HG03139 (cell line): ENCODE measurements around the gene SLC26A8.
"Not testable (repeated sequence)": the region's sequence is repeated elsewhere in the genome, so short reads cannot be mapped to it uniquely, and the experiment has no call there.

Source experiments
- ATAC-seq: cut with Tn5 transposase; IDR thresholded peaks from one replicate; pipeline ENCODE4 v1.9.1; 2021; ENCODE audit not compliant: unreplicated experiment

SLC26A8 gene

GRCh38 chr6:35948725-35949124 is 75.7 kb downstream of the SLC26A8 start:
- ATAC-seq = no peak

DNA sequence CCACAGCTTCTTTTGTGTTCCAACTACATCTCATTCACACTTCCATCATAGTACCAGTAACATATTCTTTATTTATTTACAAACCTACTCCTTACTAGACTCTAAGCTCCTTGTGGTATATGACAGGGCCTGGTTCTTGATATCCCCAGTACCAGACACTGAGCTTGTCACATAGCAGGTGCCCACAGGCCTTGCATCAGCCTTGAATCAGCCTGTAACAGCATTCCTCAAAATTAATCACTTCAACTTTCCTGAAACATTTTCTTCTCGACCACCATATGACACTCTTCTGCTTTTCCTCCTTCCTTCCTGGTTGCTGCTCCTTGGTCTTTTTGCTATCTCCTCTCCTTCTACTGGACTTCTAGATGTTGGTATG is 78.8 kb downstream of the SLC26A8 start:
- ATAC-seq = no peak

DNA sequence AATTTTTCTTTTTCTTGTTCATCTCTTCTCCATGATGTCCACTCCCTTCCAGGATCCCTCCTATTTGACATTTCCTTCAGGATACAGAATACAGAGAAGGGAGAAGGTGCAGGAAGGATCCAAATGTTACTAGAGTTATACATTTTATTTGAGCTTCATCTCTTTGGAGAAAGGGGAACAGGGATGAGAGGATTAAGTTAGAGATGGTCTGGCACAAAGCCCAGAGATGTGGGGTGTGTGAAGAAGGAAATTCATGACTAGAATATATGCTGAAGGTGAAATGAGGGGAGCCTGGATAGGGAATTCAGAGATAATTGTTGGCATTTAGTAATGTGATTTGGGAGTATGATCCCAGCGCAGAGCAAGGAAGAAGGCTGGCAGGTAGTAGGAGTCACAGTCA is 81.1 kb downstream of the SLC26A8 start:
- ATAC-seq = no peak

DNA sequence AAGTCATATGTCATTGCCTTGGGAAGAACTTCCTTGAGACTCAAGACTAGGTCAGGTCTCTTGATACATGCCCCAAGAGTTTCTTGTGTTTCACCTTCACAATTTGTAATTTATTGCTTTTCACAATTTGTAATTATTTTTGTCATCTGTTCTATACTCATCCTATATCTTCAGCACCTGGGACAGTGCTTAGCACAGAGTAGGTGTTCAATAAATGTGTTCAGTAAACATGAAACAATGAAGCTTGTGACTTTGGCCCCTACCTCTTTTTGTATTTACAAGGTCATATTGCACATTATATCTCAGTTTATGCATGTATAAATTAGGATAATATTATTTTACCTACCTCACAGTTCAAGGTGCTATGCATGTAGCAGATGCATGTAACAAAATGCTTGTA is 82.1 kb downstream of the SLC26A8 start:
- no peak for ATAC-seq

- ATAC-seq = not testable (repeated sequence)
Measured at GRCh38 chr6:35941170-35941569, 83.3 kb downstream of the SLC26A8 start.

DNA sequence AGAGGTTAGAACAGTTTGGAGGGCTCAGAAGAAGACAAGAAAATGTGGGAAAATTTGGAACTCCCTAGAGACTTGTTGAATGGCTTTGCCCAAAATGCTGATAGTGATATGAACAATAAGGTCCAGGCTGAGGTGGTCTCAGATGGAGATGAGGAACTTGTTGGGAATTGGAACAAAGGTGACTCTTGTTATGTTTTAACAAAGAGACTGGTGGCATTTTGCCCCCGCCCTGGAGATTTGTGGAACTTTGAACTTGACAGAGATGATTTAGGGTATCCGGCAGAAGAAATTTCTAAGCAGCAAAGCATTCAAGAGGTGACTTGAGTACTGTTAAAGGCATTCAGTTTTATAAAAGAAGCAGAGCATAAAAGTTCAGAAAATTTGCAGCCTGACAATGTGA is 84.4 kb downstream of the SLC26A8 start:
- ATAC-seq = not testable (repeated sequence)

- ATAC-seq = not testable (repeated sequence)
Measured at GRCh38 chr6:35939259-35939658, 85.2 kb downstream of the SLC26A8 start.

GRCh38 chr6:35936681-35937359 is 87.6 kb downstream of the SLC26A8 start:
- no peak for ATAC-seq

- no peak for ATAC-seq
Measured at GRCh38 chr6:35935469-35935868, 89.0 kb downstream of the SLC26A8 start.

- no peak for ATAC-seq
Measured at GRCh38 chr6:35933844-35934243, 90.6 kb downstream of the SLC26A8 start.

DNA sequence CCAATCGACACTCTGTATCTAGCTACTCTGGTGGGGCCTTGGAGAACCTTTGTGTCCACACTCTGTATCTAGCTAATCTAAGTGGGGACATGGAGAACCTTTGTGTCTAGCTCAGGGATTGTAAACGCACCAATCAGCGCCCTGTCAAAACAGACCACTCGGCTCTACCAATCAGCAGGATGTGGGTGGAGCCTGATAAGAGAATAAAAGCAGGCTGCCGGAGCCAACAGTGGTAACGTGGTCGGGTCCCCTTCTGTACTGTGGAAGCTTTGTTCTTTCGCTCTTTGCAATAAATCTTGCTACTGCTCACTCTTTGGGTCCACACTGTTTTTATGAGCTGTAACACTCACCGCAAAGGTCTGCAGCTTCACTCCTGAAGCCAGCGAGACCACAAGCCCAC is 92.6 kb downstream of the SLC26A8 start:
- ATAC-seq = not testable (repeated sequence)

GRCh38 chr6:35931120-35931561 is 93.3 kb downstream of the SLC26A8 start:
- ATAC-seq = no peak

DNA sequence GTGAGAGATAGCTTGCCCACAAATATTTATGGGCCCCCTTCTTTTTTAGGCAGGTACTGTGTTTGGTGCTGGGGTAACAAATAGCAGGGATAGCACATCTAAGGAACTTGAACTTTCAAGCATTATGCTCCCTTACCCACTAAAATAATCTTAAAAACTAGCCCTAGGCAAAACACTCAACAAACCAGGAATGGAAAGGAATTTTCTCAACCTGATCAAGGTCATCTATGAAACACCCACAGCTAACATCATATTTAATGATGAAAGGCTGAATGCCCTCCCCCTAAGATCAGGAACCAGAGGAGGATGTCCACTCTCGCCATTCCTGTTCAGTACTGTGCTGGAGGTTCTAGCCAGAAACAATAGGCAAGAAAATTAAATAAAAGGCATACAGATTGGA is 94.8 kb downstream of the SLC26A8 start:
- no peak for ATAC-seq

GRCh38 chr6:35926509-35927215 is 97.8 kb downstream of the SLC26A8 start:
- ATAC-seq = no peak

GRCh38 chr6:35925961-35926360 is 98.5 kb downstream of the SLC26A8 start:
- ATAC-seq = no peak

DNA sequence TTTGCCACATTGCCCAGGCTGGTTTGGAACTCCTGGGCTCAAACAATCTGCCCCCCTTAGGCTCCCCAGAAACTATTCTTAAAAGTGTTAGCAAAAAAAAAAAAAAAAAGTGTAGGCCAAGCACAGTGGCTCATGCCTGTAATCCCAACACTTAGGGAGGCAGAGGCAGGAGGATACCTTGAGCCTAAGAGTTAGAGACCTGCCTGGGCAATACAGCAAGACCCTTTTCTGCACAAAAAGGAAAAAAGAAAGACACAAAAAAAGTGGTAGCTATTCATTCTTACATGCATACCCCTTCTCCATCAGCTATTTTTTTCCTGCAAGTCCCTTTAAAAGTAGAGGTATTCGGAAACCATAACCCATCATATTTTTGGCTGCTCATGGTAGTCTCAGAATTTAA is 100.3 kb downstream of the SLC26A8 start:
- ATAC-seq = no peak

DNA sequence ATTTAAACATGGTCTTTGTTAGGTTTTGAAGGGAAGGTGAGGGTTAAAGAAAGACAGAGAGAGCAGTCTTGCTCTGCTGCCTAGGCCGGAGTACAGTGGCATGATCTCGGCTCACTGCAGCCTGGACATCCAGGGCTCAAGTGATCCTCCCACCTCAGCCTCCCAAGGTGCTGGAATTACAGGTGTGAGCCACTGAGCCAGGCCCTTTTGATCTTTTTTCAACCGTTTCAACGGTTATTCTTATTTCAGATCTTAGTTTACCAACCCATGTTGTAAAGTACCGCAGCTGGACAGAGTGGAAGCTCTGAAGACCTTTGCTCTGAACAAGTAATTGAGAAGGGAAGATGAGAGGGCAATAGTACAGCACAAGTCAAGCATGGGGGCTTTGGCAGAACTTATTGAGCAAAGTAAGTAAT is 102.3 kb downstream of the SLC26A8 start:
- no peak for ATAC-seq

- ATAC-seq = peak; percentile 73
Measured at GRCh38 chr6:35920793-35921732, 103.4 kb downstream of the SLC26A8 start, which contains the start of gene SRPK1. TSS of gene SRPK1 (minus strand) at chr6:35921098. CDS start at chr6:35921056, 42 bp downstream.

DNA sequence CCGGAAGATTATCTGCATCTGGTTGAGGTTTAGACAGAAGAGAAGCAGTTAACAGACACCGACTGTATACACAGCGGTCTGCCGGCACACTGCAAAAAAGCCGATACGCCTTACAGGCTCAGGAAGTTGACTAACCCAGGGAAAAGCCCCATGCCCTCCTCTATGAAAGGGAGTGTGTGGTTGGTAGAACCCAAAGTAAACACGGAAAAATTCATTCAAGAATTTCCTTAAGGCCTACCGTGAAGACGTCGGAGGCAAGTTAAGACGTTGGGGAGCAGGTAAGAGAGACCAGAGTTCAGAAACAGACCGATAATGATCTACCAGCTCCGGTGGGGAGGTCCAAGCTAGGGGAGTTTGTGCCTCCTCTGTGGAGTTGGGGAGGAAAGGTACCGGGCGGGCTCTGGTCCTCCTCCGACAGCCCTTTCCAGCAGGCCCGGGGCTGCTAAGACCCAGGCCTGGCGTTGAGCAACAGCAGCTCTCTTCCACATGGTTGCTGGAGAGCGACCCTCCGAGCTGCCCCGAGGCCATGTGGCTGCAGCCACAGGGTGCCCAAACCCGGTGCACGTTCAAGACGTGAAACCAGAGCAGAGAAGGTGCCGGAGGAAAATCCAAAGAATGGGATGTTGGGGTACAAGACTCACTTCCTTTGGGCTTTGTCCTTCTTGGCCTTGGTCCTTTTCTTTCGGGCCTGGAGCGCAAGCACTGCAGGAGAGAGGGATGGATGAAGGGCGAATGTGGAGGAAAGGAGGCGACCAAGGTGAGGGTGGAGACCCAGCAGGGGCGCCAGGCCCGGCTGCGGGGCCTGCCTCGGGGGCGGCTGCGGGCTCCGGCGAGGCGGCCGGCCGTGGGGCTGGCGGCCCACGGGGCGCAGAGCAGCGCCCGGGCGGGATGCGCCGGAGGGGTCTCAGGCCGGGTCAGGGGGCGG is 104.4 kb downstream of the SLC26A8 start:
- peak; percentile 27 for ATAC-seq

DNA sequence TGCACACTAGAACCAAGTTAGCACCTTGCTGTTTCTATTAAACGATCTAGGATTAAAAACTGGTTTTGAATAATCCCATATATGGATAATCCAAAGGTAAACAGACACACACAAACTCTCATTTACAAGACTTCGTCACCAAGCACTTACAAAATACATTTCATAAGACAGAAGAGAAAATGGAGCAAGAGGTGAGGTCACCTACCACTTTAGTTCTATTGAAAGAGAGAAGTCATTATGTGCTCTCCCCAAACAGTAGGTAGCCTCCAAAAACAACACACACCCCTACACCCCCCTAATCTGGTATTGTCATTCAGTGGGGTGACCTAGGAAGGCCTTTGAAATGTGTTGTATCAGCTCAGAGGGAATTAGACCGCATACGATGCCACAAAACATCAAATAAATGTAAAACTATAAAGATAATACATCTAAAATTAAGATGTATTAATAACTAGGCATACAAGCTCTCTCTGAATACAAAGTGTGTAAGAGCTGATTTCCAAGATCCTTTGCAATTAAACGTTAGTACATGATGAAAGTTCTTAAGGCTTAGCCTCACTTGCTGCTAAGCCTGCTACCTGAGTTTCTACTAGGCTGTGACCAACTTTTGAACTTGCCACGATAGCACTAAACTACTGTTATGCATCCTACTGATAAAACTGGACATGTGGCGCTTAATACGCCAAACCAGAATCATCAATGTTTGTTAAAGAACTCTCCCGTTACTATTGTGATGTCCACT is 105.2 kb downstream of the SLC26A8 start:
- ATAC-seq = no peak
